Activated CD8-positive, alpha-beta memory T cell treated with anti-CD3 and anti-CD28 coated beads for 48 hours (primary cell): Measurements from ENCODE around the gene NEK10.
"Not testable (repeated sequence)": the region's sequence is repeated elsewhere in the genome, so short reads cannot be mapped to it uniquely, and the experiment has no call there.

Source experiments
- DNase-seq, 3 experiments: peaks; one replicate each; pipeline ENCODE4 v3.0.0-alpha.2; 2020; ENCODE audit warnings: low read depth in 2 of 3, low spot score in 2 of 3

NEK10 gene

DNA sequence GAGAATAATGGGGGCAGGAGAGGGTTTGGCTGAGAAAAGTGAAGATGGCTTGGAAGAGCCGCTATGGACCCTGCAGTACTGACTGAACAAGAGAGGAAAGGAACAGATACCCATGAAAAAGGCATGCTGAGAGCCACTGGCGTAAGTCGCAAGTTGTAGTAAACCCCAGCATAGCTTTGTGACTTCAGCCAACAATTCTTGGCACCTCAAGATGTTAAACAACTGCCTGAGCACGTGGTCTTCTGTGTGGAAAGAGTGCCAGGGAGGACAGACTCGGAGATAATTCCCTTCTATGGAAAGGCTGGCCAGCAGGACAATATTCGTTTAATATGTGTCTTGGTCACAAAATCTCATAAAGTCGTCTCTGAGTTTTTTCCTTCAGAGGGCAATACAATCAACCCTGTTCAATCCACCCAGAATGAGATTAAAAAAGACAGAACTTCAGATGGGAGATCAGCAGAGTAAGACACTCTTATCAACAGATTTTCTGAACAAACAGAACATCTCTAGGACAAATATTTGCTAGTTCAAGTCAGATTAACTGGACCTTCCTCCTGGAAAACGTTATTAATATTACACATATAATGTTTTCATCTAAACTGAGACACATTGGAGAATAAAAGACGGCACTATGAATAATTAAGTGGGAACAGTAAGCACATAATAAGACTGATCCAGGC, 49.2 kb downstream of the NEK10 start:
- DNase-seq = no peak

DNA sequence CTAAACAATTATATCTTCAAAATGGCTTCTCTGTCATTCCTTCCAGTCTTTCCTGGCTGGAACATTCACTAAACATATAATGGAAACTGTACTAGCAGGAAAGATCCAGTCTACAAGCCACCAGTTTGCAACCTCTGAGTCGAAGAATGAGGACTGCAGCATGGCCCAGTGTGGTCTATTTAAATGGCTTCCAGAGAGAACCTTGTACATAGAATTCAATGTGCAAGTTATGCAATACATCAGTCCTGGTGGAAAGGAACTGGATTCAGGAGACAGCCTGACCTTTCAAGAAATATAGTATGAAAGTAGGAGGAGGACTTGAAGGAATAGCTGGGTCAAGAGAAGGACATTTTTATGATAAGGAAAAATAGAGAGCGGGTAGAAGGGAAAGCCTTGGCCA, 49.9 kb downstream of the NEK10 start:
- DNase-seq = no peak

DNA sequence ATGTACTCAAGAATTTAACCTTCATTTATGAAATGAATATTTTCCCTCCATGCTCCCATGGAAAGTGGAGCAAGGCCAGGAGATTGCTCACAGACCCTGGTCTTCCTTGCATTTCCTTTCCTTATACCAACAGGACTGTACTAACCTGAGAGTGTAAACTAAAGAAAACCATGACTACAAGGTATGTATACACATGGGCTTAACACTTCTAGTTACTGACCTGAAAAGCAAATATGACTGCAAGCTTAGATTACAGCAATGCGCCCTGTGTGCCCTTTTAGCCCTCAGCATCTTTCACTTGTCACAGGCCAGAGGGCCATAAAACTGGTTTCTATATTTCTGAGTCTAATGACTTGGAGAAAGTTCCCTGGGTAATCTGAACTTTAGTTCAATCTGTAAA, 52.1 kb downstream of the NEK10 start:
- DNase-seq = no peak

DNA sequence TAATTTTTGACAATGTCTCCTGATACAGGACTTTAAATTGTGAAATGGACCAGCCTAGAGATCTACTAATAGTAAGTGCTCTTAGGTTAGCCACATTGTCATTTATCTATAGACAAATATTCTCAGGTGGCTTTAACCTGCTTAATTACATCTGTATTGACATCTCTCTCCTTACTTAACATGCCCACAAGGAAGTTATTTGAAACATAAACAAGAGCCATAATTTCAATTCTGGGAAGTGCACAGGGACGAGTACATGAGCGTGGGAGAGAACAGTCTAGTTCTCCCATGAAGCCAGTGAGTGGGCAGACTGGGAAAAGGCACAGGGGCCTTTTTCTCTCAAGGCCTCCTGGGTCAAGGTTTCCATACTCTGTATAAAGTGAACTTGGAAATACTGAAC, 54.2 kb downstream of the NEK10 start:
- DNase-seq = no peak

DNA sequence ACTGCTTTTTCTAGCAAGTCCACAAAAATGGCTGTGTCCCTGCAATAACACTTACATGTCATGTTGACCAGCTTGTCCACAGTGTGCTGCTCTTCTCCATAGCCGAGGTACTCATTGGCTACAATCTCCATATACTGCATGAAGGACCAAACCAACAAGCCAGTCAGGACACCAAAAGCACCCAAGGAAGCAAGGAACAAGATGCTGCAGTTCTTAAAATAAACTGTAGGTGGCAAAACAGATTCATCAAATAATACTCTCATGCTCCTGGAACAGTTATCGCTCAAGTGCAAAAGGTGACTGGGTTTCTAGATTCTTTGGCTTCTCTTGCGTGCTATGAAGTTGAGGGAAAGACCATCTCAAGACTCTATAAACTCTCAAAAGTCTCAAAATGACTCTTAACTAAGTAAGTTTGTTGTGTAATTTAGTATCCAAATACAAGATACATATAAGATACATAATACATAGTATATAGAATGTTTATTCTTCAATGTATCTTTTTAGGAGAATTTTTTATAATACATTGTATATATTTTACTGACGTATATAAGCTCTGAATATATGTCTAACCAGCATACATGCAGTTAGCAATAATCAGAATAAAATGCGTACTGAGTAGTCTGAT, 57.0 kb downstream of the NEK10 start:
- DNase-seq = no peak

DNA sequence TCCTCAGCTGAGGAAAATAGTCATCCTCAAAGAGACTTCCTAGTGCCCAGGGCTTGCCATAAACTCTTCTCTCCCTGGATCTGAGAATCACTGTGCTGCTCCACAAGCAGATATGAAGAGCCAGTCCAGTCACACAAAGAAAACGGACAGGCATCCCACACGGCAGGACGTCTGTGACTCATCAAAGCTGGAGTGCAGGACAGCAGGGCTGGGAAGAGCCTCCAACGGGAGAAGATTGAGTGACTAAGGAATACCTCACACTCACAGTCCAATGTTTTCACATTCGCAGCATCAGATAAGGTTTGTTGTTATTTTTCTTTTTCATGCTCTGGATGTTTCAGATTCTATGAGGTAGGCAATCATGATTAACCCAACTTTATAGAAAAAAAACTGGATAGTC, 57.8 kb downstream of the NEK10 start:
- DNase-seq = no peak

DNA sequence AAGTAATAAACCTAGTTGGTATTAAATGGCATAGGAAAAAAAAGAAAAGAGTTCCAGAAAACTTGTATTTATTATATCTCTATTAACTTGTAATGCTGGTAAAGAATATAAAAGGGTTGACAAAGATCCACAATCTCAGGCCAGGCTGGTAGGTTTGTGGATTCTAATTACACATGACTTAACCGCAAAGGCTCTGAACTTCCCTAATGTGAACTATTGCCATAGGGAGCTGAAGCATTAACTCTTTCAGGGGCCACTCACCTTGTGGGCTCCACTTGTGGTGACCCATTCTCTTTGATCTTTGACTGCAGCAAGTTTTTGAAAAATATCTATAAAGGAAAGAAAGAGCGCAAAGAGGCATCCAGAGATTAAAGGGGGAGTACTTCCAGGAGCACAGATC, 58.5 kb downstream of the NEK10 start:
- no peak for DNase-seq

DNA sequence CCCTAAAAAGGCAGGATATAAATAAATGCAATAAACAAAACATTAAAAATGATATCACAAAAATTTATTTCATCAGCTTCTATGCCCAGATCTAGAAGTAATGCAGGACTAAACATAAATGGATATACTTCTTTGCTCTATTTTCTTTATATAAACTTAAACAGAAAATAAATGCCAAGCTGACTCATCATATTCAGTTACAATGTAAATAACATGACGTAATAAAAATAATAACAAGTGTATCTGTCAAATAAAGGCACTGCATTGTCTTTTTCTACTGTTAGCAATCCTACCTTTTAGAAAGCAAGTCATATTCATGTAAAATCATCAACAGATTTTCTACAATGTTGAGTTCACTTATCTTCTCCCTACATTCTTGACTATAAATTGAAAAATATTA, 61.6 kb downstream of the NEK10 start:
- DNase-seq = no peak

DNA sequence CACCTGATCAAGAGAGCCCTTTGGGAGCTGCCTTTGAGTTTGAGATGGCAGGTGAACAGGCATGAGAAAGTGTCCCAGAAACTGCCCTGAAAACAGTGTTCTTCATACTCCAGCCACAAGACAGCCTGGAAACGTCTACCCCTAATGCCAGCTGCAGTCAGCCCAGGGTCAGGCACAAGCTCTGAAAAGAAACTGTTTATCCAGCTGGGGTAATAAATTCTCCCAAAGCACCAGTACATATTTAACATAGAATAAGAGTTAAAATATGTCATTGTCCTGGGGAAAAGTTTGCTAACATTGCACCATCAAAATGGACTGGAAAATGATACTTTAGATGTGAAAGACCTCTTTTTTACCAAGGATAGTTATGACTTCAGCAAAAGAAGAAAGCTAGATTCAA, 66.3 kb downstream of the NEK10 start:
- DNase-seq = no peak

DNA sequence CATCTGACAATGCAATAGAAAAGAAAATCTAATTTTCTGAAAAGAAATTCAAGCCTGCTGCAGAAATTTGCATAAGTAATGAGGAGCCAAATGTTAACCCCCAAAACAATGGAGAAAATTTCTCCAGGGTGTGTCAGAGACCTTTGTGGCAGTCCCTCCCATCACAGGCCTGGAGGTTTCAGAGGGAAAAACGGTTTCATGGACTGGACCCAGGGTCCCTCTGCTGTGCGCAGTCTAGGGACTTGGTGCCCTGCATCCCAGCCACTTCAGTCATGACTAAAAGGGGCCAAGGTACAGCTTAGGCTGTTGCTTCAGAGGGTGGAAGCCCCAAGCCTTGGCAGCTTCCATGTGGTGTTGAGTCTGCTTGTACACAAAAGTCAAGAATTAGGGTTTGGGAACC, 70.2 kb downstream of the NEK10 start:
- not testable (repeated sequence) for DNase-seq

DNA sequence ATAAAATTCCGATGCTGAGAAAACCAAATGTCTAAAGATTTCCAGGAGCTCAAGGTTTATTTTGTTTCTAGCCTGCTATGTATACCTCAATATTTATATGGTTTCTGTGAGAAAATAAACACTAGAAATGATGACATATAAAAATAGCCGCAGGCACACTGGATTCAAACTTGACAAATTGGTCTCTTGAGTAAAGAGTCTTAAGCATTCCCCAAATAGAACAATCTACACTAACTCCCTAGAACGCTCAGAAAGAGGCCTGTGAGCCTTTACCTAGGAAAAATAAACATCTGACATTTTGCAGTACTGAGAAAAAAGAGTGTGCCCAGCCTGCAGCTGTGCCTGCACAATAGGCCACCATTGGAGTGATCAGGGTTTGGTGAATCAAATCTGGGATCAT, 75.2 kb downstream of the NEK10 start:
- no peak for DNase-seq

DNA sequence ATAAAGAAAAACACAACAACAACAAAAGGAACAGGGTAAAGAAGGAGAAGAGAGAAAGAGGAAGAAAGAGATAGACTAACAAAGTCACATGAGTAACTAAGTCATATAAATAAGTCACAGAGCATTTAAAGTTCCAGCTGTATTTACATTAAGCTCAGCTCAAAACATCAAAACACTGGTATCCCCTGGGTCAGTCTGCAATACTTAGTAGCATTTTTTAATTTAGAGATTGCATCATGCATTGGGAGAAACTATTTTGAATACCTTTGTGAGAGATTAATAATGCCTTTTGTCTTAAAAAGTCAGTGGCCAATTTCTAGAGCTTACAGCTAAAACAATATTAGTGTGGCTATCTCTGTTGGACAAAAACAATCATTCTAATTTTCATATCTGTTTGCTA, 78.4 kb downstream of the NEK10 start:
- no peak for DNase-seq

DNA sequence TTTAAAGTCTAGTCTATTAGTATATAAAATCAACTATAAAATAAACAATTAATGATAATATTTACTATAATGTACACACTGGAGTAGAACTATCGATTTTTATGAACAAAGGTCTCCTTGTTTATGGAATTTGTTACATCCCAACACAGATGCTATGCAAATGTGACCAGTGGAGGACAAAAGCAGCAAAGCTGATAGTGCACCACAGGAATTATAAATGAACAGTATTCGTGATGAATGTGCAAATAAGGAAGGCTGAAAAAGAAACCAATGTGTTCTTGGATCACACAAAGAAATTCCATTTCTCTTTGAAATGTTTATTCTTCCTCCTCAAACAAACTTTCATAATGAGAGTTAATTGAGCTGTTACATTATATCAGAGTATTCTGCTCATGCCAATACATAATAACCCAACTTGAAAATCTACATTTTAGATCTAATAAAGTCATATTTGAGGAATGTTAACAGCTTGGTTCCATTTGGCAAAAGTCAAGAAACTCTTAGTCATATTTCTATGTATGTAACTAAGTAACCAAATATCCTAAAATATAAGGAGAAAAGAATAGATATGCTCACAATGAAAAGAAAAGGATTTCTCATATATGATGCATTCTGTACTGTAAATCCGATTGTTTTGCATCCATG, 79.3 kb downstream of the NEK10 start:
- no peak for DNase-seq

DNA sequence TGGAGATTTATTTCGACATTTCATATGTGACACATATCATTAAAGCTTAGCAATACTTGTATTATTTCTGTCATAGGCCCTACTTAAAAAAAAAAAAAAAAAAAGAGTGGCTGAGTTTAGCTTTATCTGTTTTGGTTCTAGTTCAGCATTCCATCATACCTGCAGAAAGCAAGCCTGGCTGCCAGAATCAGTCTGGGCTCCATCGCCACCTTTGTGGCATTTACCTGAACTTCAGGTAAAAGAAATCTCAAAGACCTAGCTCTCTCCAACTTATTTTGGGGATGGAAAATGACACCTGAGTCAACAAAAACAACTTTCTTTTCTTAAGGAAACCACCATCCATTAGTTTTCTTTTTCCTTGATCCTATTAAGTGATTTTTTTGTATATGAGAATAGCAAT, 82.1 kb downstream of the NEK10 start:
- no peak for DNase-seq

DNA sequence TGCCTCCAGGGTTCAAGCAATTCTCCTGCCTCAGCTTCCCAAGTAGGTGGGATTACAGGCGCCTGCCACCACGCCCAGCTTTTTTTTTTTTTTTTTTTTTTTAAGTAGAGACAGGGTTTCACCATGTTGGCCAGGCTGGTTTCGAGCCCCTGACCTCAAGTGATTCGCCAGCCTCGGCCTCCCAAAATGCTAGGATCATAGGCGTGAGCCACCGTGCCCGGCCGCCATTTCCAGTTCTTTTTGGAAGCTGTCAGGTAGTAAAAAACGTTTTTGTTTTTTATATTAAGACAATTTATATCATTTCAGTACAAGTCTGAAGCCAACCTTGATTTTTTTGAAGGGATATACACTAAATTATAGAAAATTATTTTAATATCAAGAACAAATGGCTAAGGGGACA, 82.7 kb downstream of the NEK10 start:
- DNase-seq = not testable (repeated sequence)

DNA sequence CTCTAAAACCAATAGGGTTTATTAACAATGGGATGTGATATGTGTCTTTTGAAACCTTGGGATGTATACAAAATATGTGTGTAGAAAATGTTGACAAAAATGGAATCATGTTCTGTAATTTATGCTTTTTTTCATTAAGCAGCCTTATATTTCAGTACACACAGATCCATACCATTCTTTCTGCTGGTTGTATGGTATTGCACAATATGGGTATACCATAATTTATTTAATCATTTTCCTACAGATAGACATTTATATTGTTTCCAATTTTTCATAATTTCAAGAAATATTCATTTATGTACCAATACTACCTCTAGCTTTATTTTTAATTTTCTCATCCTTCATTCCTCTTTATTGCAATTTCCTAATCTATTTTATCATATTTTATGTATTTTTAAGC, 83.5 kb downstream of the NEK10 start:
- no peak for DNase-seq

DNA sequence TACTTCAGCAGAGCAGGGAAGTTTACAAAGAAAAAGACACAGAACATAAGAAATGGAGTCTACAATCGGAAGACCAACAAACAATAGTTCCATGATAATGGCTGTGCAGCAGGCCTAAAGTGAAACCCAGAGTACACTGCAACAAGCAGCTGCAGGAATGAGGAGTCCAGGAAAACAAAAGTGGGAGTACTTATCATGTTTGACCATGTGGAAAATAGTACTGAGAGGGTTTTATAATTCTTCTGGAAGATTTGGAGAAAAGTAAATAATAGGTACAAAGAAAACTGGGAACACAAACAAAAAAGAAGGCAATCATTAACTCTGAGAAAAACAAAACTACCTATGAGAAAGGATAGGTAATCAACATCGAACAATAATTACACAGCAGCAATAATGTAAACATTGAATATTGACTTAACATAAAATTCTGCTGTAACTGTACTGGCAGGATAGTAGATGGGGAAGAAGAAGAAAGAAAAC, 87.5 kb downstream of the NEK10 start:
- no peak for DNase-seq

DNA sequence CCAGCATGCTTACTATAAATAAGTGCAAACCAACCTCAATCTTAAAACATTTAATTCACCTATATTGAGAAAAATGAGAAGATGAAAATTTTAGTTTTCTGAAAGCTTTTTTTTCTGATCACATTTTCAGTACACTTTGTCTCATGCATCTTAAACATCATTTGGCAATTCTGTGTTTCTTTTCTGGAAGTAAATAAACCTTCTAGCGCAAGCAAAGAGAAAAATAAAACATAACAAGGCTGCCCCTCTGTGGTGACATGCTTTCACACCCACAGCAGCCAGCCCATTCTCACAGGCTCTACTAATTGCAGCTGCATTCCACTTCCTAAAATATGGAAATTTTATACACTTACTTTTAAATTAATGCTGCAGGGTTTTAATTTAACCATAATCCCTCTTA, 90.1 kb downstream of the NEK10 start:
- no peak for DNase-seq

DNA sequence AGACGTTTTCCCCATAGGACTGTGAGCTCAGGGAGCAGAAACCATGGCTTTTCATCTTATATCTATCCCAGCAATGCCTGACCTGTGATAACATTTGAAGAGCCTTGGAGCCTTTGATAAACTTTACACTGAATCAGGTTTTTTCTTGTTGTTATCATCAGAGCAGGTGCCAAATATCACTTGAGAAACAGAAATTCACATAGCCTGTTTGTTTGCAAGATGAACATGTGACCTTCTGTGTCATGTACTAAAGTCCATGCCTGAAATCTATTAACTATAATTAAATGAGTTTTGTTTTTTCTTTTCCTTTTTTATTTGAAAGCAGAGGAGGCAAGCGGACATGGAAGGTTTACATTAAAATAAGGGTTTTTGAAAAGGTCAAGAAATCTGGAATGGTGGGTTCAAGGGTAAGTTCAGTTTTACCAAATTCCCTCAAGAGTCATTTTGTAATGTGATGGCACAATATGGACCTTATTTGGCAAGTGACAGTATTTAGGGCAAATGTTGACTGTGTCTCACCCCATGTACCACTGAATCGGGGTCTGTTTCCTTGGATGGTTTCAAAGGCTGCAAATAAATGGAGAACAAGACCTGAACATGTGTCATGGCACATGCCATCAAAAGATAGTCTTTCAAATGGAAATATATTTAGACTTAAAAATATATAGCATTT, 90.7 kb downstream of the NEK10 start:
- DNase-seq = no peak

DNA sequence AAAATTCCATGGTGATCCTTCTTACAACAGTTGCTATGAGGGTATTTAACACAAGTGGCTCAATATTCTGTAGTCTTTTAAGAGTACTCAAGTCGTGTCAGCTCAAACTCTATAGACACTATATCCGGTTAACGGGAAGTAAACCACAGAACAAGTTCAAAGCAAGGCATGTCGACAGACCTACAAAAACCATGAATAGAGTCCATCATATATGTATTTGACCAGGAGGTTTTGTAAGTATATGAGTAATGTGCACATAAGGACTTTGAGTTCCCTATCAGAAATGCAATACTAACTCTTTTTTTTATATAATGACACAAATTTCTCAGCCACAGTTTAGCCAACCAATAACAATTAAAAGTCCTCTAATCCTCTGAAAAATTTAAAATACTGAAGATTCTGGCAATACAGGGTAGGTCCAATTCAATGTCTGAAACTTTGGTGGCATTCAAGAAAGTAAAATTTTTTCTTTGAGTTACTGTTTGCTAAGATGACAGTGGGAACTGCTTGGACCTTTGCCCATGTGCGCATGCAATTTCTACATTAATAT, 93.7 kb downstream of the NEK10 start:
- no peak for DNase-seq

DNA sequence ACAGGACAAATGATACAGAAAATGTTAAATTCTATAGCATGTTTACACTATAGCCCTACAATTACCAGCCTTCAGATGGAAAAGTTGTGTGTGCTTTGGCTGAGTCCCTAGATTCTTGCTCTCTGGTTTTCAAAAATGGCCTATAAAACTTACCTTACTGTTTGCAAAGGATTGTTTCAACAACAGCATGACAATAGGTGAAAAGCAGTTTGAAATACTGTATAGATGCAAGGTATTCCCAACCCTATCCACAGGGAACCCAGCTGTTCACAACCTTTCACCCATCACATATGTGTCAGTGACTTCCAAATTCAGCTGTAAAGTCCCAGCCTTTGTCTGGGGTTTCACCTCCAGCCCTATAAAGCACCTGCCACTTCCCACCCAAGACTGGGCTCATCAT, 97.3 kb downstream of the NEK10 start:
- DNase-seq = no peak

DNA sequence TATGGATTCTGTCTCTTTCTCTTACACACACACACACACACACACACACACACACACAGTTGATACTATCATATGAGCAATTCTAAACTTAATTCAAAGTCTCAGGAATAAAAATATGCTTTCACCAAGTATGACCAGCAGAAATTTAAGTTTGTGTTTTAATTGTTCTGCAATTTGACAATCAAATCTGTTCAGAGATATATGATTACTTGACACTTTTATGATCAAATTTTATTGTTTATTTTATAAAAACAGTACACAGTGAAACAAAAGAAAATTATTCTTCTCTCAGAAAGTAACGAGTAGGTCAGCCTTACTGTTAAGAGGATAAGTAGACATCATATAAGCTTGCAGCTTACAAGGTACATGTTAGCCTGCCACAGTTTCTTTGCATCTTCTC, 114.3 kb downstream of the NEK10 start:
- no peak for DNase-seq
